SK-N-SH (cell line): Measurements from ENCODE around the gene KBTBD2. TPM values are rescaled to one million over a fixed set of nuclear protein-coding genes. Genes with fewer than 3 reads are reported as not detected.

Experiments
- CTCF ChIA-PET: fragments of 300-600, 350-600 bp; formaldehyde crosslinking; extraction: SDS; loops from one replicate; lab custom pipeline; 2021; lab: Yijun Ruan, JAX
- POLR2A ChIA-PET: fragments of 350-600 bp; sonication (Branson Sonifier 250); formaldehyde crosslinking; extraction: SDS; loops from one replicate; lab custom pipeline; 2020; ENCODE audit warnings: antibody characterized with exemption, inconsistent platforms; lab: Yijun Ruan, JAX
- DNase-seq: peaks from one replicate; pipeline ENCODE4 v3.0.0; 2012
- H2AFZ ChIP-seq: fragments of 200-600 bp; sonication (generic); 2 replicates; pipeline ENCODE4 v1.8.1; 2016; ENCODE audit warnings: antibody characterized with exemption, mild to moderate bottlenecking, low read depth
- H3F3A ChIP-seq: fragments of 200-600 bp; sonication (generic); replicated peaks from 2 replicates; pipeline ENCODE3; 2016; ENCODE audit warnings: antibody characterized with exemption, mild to moderate bottlenecking; ENCODE audit not compliant: insufficient read depth
- H3K27ac ChIP-seq, 2 experiments: fragments of 200-500 bp in 1 of 2; fragments of 200-600 bp in 1 of 2; sonication (Bioruptor generic) in 1 of 2; sonication (generic), shearing (Covaris generic) in 1 of 2; 2 replicates each; pipeline versions ENCODE4 v1.5.1 to v1.6.1; 2014 to 2016; ENCODE audit warnings: low read depth in 2 of 2, inconsistent platforms in 1 of 2, low read length in 1 of 2, mild to moderate bottlenecking in 1 of 2, mixed read lengths in 1 of 2
- H3K27me3 ChIP-seq: fragments of 200-600 bp; sonication (generic), shearing (Covaris generic); 2 replicates; pipeline ENCODE4 v1.6.1; 2016; ENCODE audit warnings: mixed run types; ENCODE audit not compliant: insufficient read depth
- H3K36me3 ChIP-seq, 2 experiments: fragments of 200-500 bp in 1 of 2; fragments of 200-600 bp in 1 of 2; sonication (Bioruptor generic) in 1 of 2; sonication (generic) in 1 of 2; replicated peaks in 1 of 2; 2 replicates each; pipeline versions ENCODE3 to v1.5.1; 2014 to 2016; ENCODE audit warnings: low read length in 1 of 2, mild to moderate bottlenecking in 1 of 2; ENCODE audit not compliant: insufficient read depth in 2 of 2, control insufficient read depth in 1 of 2
- H3K4me1 ChIP-seq, 2 experiments: fragments of 200-500 bp in 1 of 2; fragments of 200-600 bp in 1 of 2; sonication (Bioruptor generic) in 1 of 2; sonication (generic), shearing (Covaris generic) in 1 of 2; 2 replicates each; pipeline versions ENCODE4 v1.5.1 to v1.6.1; 2014 to 2016; ENCODE audit warnings: low read depth in 1 of 2, low read length in 1 of 2, mixed run types in 1 of 2; ENCODE audit not compliant: insufficient read depth in 2 of 2, control insufficient read depth in 1 of 2
- H3K4me2 ChIP-seq: fragments of 200-600 bp; sonication (generic), shearing (Covaris generic); 2 replicates; pipeline ENCODE4 v1.6.1; 2017; ENCODE audit warnings: mixed run types
- H3K4me3 ChIP-seq, 2 experiments: fragments of 200-500 bp in 1 of 2; fragments of 200-600 bp in 1 of 2; sonication (Bioruptor generic) in 1 of 2; sonication (generic), shearing (Covaris generic) in 1 of 2; 2 replicates each; pipeline versions ENCODE4 v1.5.1 to v1.8.1; 2014 to 2016; ENCODE audit warnings: low read depth in 2 of 2, inconsistent platforms in 1 of 2, low read length in 1 of 2, mild to moderate bottlenecking in 1 of 2, mixed read lengths in 1 of 2, moderate library complexity in 1 of 2
- H3K79me2 ChIP-seq: fragments of 200-600 bp; sonication (generic); 2 replicates; pipeline ENCODE4 v1.8.1; 2017; ENCODE audit warnings: mild to moderate bottlenecking; ENCODE audit not compliant: insufficient read depth
- H3K9ac ChIP-seq: fragments of 200-600 bp; sonication (generic); 2 replicates; pipeline ENCODE4 v1.6.1; 2017; ENCODE audit warnings: mixed run types
- H3K9me2 ChIP-seq: fragments of 200-600 bp; sonication (generic); 2 replicates; pipeline ENCODE4 v1.6.1; 2017; ENCODE audit warnings: mixed run types
- H3K9me3 ChIP-seq: fragments of 200-600 bp; sonication (generic); 2 replicates; pipeline ENCODE4 v1.6.1; 2017; ENCODE audit warnings: mixed run types, mild to moderate bottlenecking, moderate library complexity
- H4K20me1 ChIP-seq: fragments of 200-600 bp; sonication (generic); 2 replicates; pipeline ENCODE4 v1.6.1; 2017; ENCODE audit warnings: mild to moderate bottlenecking, mixed run types; ENCODE audit not compliant: insufficient read depth
- CHD2 ChIP-seq: fragments of 150-350 bp; IDR thresholded peaks from 2 replicates; pipeline ENCODE4 v1.6.1; 2018; ENCODE audit warnings: low read length; ENCODE audit not compliant: partially characterized antibody
- ELF1 ChIP-seq: IDR thresholded peaks from 2 replicates; pipeline ENCODE4 v1.4.0; 2012
- EP300 ChIP-seq, 2 experiments: IDR thresholded peaks; 2 replicates each; pipeline versions ENCODE4 v1.4.0 to v1.6.1; 2012; ENCODE audit warnings: borderline replicate concordance in 1 of 2, low read depth in 1 of 2, low read length in 1 of 2
- FOSL2 ChIP-seq: IDR thresholded peaks from 2 replicates; pipeline ENCODE4 v1.4.0; 2012; ENCODE audit warnings: low read depth, mild to moderate bottlenecking, moderate library complexity, borderline replicate concordance
- FOXJ3 ChIP-seq: sonication (generic); formaldehyde crosslinking; IDR thresholded peaks from 2 replicates; pipeline ENCODE4 v1.5.1; 2020; ENCODE audit warnings: mild to moderate bottlenecking, missing genetic modification reagents
- FOXM1 ChIP-seq: IDR thresholded peaks from 2 replicates; pipeline ENCODE4 v1.4.0; 2012; ENCODE audit warnings: low read depth, mild to moderate bottlenecking
- GABPA ChIP-seq: IDR thresholded peaks from 2 replicates; pipeline ENCODE4 v1.4.0; 2012; ENCODE audit warnings: low read depth, mild to moderate bottlenecking
- JUND ChIP-seq: IDR thresholded peaks from 2 replicates; pipeline ENCODE4 v1.4.0; 2012
- MEF2A ChIP-seq: IDR thresholded peaks from 2 replicates; pipeline ENCODE4 v1.4.0; 2012; ENCODE audit warnings: low read depth, borderline replicate concordance
- NFIC ChIP-seq: IDR thresholded peaks from 2 replicates; pipeline ENCODE4 v1.4.0; 2012; ENCODE audit warnings: borderline replicate concordance
- NRF1 ChIP-seq: IDR thresholded peaks from 2 replicates; pipeline ENCODE4 v1.6.1; 2012; ENCODE audit warnings: low read depth, mild to moderate bottlenecking, low read length
- POLR2AphosphoS5 ChIP-seq: IDR thresholded peaks from 2 replicates; pipeline ENCODE4 v1.6.1; 2012; ENCODE audit warnings: low read depth, low read length
- RAD21 ChIP-seq: IDR thresholded peaks from 2 replicates; pipeline ENCODE4 v1.6.1; 2012; ENCODE audit warnings: mild to moderate bottlenecking, low read length
- RCOR1 ChIP-seq: fragments of 150-350 bp; IDR thresholded peaks from 2 replicates; pipeline ENCODE4 v1.6.1; 2017; ENCODE audit warnings: antibody characterized with exemption, low read length
- RFX5 ChIP-seq: IDR thresholded peaks from 2 replicates; pipeline ENCODE4 v1.6.1; 2012; ENCODE audit warnings: mild to moderate bottlenecking, improper control_type of control experiment, low read length
- SIN3A ChIP-seq: IDR thresholded peaks from 2 replicates; pipeline ENCODE4 v1.6.1; 2012; ENCODE audit warnings: low read depth, mild to moderate bottlenecking, low read length, moderate library complexity, borderline replicate concordance
- TAF1 ChIP-seq: IDR thresholded peaks from 2 replicates; pipeline ENCODE4 v1.6.1; 2012; ENCODE audit warnings: low read depth, mild to moderate bottlenecking, low read length, moderate library complexity, borderline replicate concordance
- TCF12 ChIP-seq: IDR thresholded peaks from 2 replicates; pipeline ENCODE4 v1.4.0; 2012
- TEAD4 ChIP-seq: IDR thresholded peaks from 2 replicates; pipeline ENCODE4 v1.4.0; 2012; ENCODE audit warnings: mild to moderate bottlenecking, borderline replicate concordance; ENCODE audit not compliant: insufficient read depth
- YY1 ChIP-seq: IDR thresholded peaks from 2 replicates; pipeline ENCODE4 v1.4.0; 2012; ENCODE audit warnings: low read depth, mild to moderate bottlenecking
- WGBS: methylation state at CpG from one replicate; pipeline ENCODE4 v1.1.6; 2017; ENCODE audit warnings: low lambda C conversion rate; 5-methylcytosine and 5-hydroxymethylcytosine counted together
- polyA plus RNA-seq, 3 experiments: library from polyadenylated mRNA; depleted of rRNA; stranded (reverse); fragments of >200 nt; gene quantifications; 2 replicates each; pipeline ENCODE4 v1.2.3, GENCODE V29; 2012
- TF ChIP-seq, protein P1 (sequence below): fragments of 150-350 bp; IDR thresholded peaks from 2 replicates; pipeline ENCODE4 v1.6.1; 2017; ENCODE audit warnings: antibody characterized with exemption, low read length, low read depth, borderline replicate concordance
- TF ChIP-seq, protein P2 (sequence below): IDR thresholded peaks from 2 replicates; pipeline ENCODE4; 2012
- TF ChIP-seq, protein P3 (sequence below): fragments of 200-600 bp; sonication (generic); IDR thresholded peaks from 2 replicates; pipeline ENCODE4 v1.6.1; 2017; ENCODE audit warnings: antibody characterized with exemption, mild to moderate bottlenecking, moderate library complexity
- TF ChIP-seq, protein P4 (sequence below): fragments of 150-350 bp; IDR thresholded peaks from 2 replicates; pipeline ENCODE4 v1.6.1; 2016; ENCODE audit warnings: mild to moderate bottlenecking, low read depth, low read length
- TF ChIP-seq, protein P5 (sequence below): IDR thresholded peaks from 2 replicates; pipeline ENCODE4 v1.4.0; 2012; ENCODE audit warnings: low read depth, borderline replicate concordance
- TF ChIP-seq, protein P6 (sequence below): IDR thresholded peaks from 2 replicates; pipeline ENCODE4 v1.4.0; 2012; ENCODE audit warnings: low read depth

Gene KBTBD2
- polyA plus RNA-seq (2012; rRNA removed), result 23.6 and 28.3 TPM in 2 replicates
- 32.5 and 37.1 TPM in 2 replicates for polyA plus RNA-seq (2012; cell fraction: cytosol; rRNA removed)
- 18.4 and 43.0 TPM in 2 replicates for polyA plus RNA-seq (2012; cell fraction: nucleus; rRNA removed)

DNA sequence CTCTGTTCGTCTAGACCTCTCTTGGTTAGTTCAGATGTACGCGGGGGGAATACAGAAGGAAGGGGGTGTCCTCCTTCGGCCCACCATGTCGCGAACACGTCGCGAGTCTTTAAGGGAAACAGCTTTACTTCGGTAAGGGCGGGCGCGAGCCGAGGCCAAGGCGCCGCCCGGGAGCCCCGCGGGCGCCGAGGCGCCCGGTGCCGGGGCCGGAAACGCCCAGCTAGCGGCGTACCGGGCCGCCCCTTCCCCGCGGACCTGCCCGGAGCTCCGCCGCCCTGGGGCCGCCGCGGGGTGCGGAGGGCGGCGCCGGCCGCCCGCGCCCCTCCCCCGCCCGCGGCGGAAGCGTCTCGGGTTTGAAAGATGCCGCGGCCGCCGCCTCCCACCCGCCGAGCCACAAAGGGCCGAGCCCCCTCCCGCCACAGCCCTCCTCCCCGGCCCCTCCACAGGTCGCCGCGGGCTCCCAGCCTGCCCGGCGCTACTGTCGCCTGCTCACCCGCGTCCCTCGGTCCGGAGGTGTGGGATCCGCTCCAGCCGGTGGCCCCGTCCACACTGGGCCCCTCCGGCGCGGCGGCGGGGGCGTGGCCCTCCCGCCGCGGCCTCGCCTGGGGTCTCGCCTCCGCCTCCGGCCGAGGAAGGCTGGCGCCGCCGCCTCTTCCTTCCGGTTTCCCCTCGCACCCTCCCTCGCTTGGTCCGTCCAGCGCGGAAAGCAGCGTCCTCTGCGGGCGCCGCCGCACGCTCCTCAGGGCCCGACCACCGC is at the start of gene KBTBD2:
Gene KBTBD2 (minus strand): TSS at position 718 of the 757 bp plus-strand sequence. CDS start 12,156 bp downstream, outside the sequence.
- Histone ChIP-seq H3K27me3 (no peaks in the 10 kb centered on the region), H2AFZ (peak within 1 kb of the TSS; percentile 89), H3K9me3 (no peaks in the 10 kb centered on the region), H3F3A (peaks cover 37% of the 10 kb centered on the region), H3K4me3 (peak within 1 kb of the TSS; percentile 78 to 86), H3K79me2 (peaks cover 48% of the 10 kb centered on the region), H3K9ac (peak within 1 kb of the TSS; percentile 94), H3K9me2 (no peaks in the 10 kb centered on the region), H4K20me1 (peaks cover 42% of the 10 kb centered on the region), H3K4me2 (peak within 1 kb of the TSS; percentile 88), H3K4me1 (peaks cover 26 to 33% of the 10 kb centered on the region in 2 experiments; a peak in 3 of 4 replicates), H3K27ac (peak within 1 kb of the TSS; percentile 98 to 99), H3K36me3 (peaks cover 0 to 8% of the 10 kb centered on the region in 2 experiments)
- POLR2A ChIA-PET, result interaction anchor here (0.9 to 2.9 kb wide), 7 partner anchors 10 to 1012 kb away, joined by 3 to 18 read pairs (median 4); partner anchors contain the start of genes FKBP9 and NT5C3A
- peak; percentile 92 for DNase-seq
- CTCF ChIA-PET, result interaction anchor here (0.6 to 6.1 kb wide), 6 partner anchors 11 to 91 kb away, joined by 3 to 37 read pairs (median 8); no protein-coding TSS in a partner anchor
- under 1% methylated on average over 64 of the region's 104 CpGs for WGBS
- TF ChIP-seq FOSL2 (no peak), TAF1 (peak; percentile 86; the same call in 1 of the 2 replicates), TEAD4 (no peak), RAD21 (peak; percentile 33; the same call in 1 of the 2 replicates), POLR2AphosphoS5 (peak; percentile 63), EP300 (IDR thresholded peaks at IDR 0.05; ENCODE audit: borderline replicate concordance in 1 of 2, low read depth in 1 of 2, low read length in 1 of 2) (peak in 1 of 2 experiments; percentile 28; a peak in 1 of 4 replicates), FOXJ3 (CRISPR knock-in tag) (no peak), FOXM1 (peak; percentile 96), RCOR1 (no peak), MEF2A (no peak), JUND (no peak), GABPA (peak; percentile 57), YY1 (0 out of 2 replicates have a peak, but pooled peaks have one; percentile 24), NRF1 (no peak), NFIC (no peak), TCF12 (no peak), ELF1 (peak; percentile 75), RFX5 (no peak), CHD2 (peak; percentile 22), SIN3A (peak; percentile 88; the same call in 1 of the 2 replicates)
- TF ChIP-seq, protein P1, sequence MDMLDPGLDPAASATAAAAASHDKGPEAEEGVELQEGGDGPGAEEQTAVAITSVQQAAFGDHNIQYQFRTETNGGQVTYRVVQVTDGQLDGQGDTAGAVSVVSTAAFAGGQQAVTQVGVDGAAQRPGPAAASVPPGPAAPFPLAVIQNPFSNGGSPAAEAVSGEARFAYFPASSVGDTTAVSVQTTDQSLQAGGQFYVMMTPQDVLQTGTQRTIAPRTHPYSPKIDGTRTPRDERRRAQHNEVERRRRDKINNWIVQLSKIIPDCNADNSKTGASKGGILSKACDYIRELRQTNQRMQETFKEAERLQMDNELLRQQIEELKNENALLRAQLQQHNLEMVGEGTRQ, result no peak
- TF ChIP-seq, protein P2, sequence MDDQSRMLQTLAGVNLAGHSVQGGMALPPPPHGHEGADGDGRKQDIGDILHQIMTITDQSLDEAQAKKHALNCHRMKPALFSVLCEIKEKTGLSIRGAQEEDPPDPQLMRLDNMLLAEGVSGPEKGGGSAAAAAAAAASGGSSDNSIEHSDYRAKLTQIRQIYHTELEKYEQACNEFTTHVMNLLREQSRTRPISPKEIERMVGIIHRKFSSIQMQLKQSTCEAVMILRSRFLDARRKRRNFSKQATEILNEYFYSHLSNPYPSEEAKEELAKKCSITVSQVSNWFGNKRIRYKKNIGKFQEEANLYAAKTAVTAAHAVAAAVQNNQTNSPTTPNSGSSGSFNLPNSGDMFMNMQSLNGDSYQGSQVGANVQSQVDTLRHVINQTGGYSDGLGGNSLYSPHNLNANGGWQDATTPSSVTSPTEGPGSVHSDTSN, result peak; percentile 12; the same call in 1 of the 2 replicates
- TF ChIP-seq, protein P3, sequence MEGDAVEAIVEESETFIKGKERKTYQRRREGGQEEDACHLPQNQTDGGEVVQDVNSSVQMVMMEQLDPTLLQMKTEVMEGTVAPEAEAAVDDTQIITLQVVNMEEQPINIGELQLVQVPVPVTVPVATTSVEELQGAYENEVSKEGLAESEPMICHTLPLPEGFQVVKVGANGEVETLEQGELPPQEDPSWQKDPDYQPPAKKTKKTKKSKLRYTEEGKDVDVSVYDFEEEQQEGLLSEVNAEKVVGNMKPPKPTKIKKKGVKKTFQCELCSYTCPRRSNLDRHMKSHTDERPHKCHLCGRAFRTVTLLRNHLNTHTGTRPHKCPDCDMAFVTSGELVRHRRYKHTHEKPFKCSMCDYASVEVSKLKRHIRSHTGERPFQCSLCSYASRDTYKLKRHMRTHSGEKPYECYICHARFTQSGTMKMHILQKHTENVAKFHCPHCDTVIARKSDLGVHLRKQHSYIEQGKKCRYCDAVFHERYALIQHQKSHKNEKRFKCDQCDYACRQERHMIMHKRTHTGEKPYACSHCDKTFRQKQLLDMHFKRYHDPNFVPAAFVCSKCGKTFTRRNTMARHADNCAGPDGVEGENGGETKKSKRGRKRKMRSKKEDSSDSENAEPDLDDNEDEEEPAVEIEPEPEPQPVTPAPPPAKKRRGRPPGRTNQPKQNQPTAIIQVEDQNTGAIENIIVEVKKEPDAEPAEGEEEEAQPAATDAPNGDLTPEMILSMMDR, result 0 out of 2 replicates have a peak, but pooled peaks have one; percentile 11
- TF ChIP-seq, protein P4, sequence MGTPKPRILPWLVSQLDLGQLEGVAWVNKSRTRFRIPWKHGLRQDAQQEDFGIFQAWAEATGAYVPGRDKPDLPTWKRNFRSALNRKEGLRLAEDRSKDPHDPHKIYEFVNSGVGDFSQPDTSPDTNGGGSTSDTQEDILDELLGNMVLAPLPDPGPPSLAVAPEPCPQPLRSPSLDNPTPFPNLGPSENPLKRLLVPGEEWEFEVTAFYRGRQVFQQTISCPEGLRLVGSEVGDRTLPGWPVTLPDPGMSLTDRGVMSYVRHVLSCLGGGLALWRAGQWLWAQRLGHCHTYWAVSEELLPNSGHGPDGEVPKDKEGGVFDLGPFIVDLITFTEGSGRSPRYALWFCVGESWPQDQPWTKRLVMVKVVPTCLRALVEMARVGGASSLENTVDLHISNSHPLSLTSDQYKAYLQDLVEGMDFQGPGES, result no peak
- TF ChIP-seq, protein P5, sequence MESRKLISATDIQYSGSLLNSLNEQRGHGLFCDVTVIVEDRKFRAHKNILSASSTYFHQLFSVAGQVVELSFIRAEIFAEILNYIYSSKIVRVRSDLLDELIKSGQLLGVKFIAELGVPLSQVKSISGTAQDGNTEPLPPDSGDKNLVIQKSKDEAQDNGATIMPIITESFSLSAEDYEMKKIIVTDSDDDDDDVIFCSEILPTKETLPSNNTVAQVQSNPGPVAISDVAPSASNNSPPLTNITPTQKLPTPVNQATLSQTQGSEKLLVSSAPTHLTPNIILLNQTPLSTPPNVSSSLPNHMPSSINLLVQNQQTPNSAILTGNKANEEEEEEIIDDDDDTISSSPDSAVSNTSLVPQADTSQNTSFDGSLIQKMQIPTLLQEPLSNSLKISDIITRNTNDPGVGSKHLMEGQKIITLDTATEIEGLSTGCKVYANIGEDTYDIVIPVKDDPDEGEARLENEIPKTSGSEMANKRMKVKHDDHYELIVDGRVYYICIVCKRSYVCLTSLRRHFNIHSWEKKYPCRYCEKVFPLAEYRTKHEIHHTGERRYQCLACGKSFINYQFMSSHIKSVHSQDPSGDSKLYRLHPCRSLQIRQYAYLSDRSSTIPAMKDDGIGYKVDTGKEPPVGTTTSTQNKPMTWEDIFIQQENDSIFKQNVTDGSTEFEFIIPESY, result peak; percentile 13; the same call in 1 of the 2 replicates
- TF ChIP-seq, protein P6, sequence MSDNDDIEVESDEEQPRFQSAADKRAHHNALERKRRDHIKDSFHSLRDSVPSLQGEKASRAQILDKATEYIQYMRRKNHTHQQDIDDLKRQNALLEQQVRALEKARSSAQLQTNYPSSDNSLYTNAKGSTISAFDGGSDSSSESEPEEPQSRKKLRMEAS, result peak; percentile 32; the same call in 1 of the 2 replicates
